Naive B cell (primary cell): ENCODE results near the gene ASGR1. TPM values are rescaled to one million over a fixed set of nuclear protein-coding genes. Genes with fewer than 3 reads are reported as not detected.
A peak's percentile ranks its signal among the peaks of the same experiment; 100 is the strongest.
"Not testable (repeated sequence)": the region's sequence is repeated elsewhere in the genome, so short reads cannot be mapped to it uniquely, and the experiment has no call there.

ENCODE experiments used
- ATAC-seq, 2 donors: fragments of 150-1000 bp; cut with Tn5 transposase; 2 replicates each; pipeline ENCODE4 v1.10.0; 2021; ENCODE audit warnings: low read depth in 2 of 2, mild to moderate bottlenecking in 2 of 2, moderate library complexity in 2 of 2
- DNase-seq: peaks from one replicate; pipeline ENCODE4 v3.0.0; 2022
- H3K27ac Mint-ChIP-seq, 6 donors: one replicate each; pipeline ENCODE4 v1.8.0; 2020 to 2022; ENCODE audit warnings: mild to moderate bottlenecking in 6 of 6, mixed read lengths in 6 of 6, moderate library complexity in 5 of 6, inconsistent platforms in 2 of 6
- H3K27me3 Mint-ChIP-seq, 3 donors: one replicate each; pipeline ENCODE4 v1.8.0; 2021 to 2022; ENCODE audit warnings: mixed read lengths in 3 of 3, mild to moderate bottlenecking in 1 of 3
- H3K36me3 Mint-ChIP-seq, 2 donors: one replicate each; pipeline ENCODE4 v1.8.0; 2020 to 2022; ENCODE audit warnings: mixed read lengths in 2 of 2, inconsistent platforms in 1 of 2, mild to moderate bottlenecking in 1 of 2
- H3K4me1 Mint-ChIP-seq, 3 donors: one replicate each; pipeline ENCODE4 v1.8.0; 2020 to 2022; ENCODE audit warnings: mixed read lengths in 3 of 3, inconsistent platforms in 1 of 3, mild to moderate bottlenecking in 1 of 3, moderate library complexity in 1 of 3
- H3K4me3 Mint-ChIP-seq, 8 donors: one replicate each; pipeline ENCODE4 v1.8.0; 2020 to 2022; ENCODE audit warnings: mild to moderate bottlenecking in 8 of 8, mixed read lengths in 8 of 8, moderate library complexity in 8 of 8, inconsistent platforms in 2 of 8
- H3K9me3 Mint-ChIP-seq, 7 donors: one replicate each; pipeline ENCODE4 v1.8.0; 2020 to 2022; ENCODE audit warnings: mixed read lengths in 7 of 7, mild to moderate bottlenecking in 5 of 7, inconsistent platforms in 2 of 7, moderate library complexity in 1 of 7
- polyA plus RNA-seq, 6 donors: library from polyadenylated mRNA; unstranded; fragments of 300-500 nt; fragmentation: Illumina TruSeq; gene quantifications; one replicate each; pipeline ENCODE4 v1.2.3, GENCODE V29; 2021; ENCODE audit warnings: low read depth in 6 of 6

ASGR1 gene
- polyA plus RNA-seq, 6 donors from 2014 or later = 0.19 TPM; not detected in 5

DNA sequence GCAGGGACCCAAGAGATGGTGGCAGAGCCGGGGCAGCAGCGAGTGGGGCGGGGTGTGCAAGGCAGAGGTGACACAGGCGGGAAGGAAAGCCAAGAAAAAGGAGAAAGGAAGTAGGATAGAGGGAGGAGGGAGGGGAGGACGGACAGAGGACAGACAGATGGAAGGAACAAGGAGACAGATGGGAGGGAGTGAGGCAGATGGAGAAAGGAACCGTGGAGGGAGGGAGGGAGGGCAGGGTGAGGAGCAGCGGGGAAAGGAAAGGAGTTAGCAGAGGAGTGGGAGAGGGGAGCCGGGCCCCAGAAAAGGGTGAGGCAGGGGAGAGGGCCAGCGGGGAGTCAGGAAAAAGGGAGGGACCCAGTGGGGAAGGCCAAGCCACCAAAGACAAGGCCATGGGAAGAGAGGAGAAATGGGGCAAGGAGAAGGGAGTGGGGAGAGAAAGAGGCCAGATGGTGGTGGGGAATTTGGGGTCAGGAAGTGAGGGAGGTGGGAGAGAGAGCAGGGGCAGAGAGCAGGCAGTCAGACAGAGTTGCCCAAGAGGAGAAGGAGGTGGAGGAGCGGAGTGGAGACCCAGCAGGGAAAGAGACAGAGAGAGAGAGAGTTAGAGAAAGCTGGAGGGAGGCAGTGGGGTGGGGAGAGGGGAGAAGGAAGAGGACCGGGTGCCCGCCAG is 13.2 kb upstream of the ASGR1 start:
- Mint-ChIP-seq H3K4me1 (no peaks in the 10 kb centered on the region), H3K27ac (peak overlapping the region in 5 of 6 donors; percentile 12 to 80 (median 33))
- ATAC-seq = no peak

DNA sequence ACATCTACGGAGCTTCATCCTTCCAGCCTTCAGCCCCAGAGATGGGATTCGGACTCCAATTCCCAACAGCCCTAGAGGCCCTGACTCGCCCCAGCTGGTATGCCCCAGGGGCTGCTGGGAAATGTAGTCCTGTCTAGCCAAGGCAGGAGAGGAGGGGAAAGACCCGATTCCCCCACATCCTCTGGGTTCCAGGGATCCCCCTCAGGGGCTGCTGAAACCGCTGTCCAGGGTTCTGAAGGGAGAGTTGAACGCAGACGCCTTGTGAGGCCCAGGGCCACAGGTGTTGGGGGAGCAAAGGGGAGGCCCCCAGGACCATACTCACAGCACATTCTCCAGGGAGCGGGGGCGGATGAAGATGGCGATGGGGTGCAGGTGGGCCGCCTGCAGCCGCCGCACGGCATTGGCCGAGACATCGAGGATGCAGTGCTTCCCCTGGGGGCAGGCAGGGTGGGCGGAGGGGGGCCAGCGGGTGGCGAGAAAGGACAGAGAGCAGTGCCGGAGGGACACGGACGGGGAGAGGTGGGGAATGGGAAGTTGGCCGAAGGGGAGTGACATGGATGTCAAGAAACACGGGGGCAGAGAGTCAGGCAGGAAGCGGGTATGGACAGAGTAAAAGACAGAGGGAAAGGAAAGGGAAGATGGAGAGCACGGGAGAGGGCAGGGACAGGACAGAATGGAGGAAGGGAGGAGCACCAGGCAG is 12.6 kb upstream of the ASGR1 start:
- ATAC-seq (no peak), DNase-seq (no peak)

More for the DNA sequence above, 13.2 kb upstream of the ASGR1 start:
- H3K36me3 Mint-ChIP-seq = no peaks in the 10 kb centered on the region
- peaks cover 0 to 3% (median 0%) of the 10 kb centered on the region in 7 donors for H3K9me3 Mint-ChIP-seq
- H3K4me3 Mint-ChIP-seq = no peak overlapping the region
- H3K27me3 Mint-ChIP-seq = no peaks in the 10 kb centered on the region
- no peak for DNase-seq

DNA sequence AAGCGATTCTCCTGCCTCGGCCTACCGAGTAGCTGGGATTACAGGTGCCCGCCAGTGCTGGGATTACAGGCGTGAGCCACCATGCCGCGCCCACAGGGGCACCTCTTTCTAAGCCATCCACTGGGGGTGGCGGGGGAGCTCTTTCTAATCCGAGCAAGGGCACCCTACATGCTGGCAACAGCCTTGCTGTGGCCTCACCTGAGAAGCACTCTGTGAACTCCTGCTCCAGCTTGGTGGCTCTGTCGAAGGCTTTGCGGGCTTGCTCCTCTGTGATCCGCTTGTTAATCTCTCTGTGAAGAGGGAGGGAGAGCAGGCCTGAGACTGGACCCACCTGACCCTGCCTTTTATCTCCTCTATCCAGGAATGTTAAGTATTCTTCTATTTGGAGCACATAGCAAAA is 11.9 kb upstream of the ASGR1 start:
- ATAC-seq (no peak), DNase-seq (no peak)
- H3K4me3 Mint-ChIP-seq = no peak overlapping the region
- peaks cover 0 to 3% (median 0%) of the 10 kb centered on the region in 7 donors for H3K9me3 Mint-ChIP-seq
- H3K36me3 Mint-ChIP-seq = no peaks in the 10 kb centered on the region
- no peaks in the 10 kb centered on the region for H3K27me3 Mint-ChIP-seq
- H3K27ac Mint-ChIP-seq = no peak overlapping the region
- peaks cover 2 to 6% (median 6%) of the 10 kb centered on the region in 3 donors for H3K4me1 Mint-ChIP-seq

More for the DNA sequence above, 12.6 kb upstream of the ASGR1 start:
- Mint-ChIP-seq H3K27me3 (no peaks in the 10 kb centered on the region), H3K4me3 (no peak overlapping the region), H3K36me3 (no peaks in the 10 kb centered on the region), H3K9me3 (peaks cover 0 to 3% (median 0%) of the 10 kb centered on the region in 7 donors), H3K4me1 (peaks cover 0 to under 1% (median under 1%) of the 10 kb centered on the region in 3 donors), H3K27ac (peak overlapping the region in 1 of 6 donors; percentile 80)

DNA sequence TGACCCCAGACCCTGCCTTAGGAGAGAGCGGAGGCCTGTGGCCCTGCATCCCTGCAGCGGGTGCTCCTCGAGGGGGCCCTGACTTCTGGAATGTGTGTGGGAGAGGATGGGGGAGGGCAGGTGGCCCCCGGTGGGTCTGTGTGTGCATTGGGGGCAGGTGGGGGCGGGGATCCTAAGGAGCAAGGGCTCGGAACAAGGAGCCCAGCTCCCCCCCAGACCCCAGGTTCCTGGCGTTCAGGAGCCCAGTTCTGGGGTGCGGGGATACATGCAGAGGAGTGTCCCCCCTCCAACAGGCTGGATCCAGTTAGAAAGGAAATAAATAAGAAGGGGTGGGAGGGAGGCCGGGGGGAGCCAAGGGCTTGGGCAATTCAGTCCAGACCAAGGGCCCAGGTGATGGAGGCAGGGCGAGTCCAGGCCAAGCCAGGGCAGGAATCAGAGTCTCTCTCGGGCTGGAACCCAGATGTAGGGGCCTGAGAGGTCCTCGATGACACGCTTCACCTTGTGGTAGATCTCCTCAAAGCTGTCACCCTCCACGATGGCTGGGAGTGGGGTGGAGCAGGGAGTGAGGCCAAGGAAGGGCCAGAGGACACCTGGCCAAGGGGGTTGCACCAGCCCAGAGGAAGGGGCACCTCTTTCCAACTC is 11.2 kb upstream of the ASGR1 start:
- Mint-ChIP-seq H3K27me3 (no peaks in the 10 kb centered on the region), H3K36me3 (no peaks in the 10 kb centered on the region), H3K9me3 (peaks cover 0 to 3% (median 0%) of the 10 kb centered on the region in 7 donors), H3K27ac (no peak overlapping the region), H3K4me3 (no peak overlapping the region), H3K4me1 (peaks cover 2 to 6% (median 6%) of the 10 kb centered on the region in 3 donors)
- DNase-seq = no peak
- no peak for ATAC-seq

DNA sequence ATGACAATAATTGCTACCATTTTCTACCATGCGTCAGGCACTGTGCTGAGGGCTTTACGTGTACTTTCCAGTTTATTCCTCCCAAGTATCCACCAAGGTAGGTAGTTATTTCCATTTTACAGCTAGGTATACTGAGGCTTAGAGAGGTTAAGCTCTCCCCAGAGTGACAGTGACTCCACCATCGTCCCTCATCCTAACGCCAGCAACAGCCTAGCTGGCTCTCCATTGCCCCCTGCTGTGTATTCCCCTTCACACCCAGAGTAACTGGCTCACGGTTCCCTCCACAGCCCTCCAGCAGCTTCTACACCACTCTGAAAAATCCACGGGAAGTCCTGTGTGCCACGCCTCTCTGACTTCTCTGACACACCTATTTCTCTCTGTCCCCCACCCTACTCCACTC is 7.1 kb upstream of the ASGR1 start:
- Mint-ChIP-seq H3K27me3 (no peaks in the 10 kb centered on the region), H3K27ac (peak overlapping the region in 1 of 6 donors; percentile 56), H3K4me1 (peaks cover 2 to 6% (median 6%) of the 10 kb centered on the region in 3 donors), H3K36me3 (no peaks in the 10 kb centered on the region), H3K9me3 (peaks cover 0 to 3% (median 0%) of the 10 kb centered on the region in 7 donors), H3K4me3 (no peak overlapping the region)
- DNase-seq = no peak
- no peak for ATAC-seq

DNA sequence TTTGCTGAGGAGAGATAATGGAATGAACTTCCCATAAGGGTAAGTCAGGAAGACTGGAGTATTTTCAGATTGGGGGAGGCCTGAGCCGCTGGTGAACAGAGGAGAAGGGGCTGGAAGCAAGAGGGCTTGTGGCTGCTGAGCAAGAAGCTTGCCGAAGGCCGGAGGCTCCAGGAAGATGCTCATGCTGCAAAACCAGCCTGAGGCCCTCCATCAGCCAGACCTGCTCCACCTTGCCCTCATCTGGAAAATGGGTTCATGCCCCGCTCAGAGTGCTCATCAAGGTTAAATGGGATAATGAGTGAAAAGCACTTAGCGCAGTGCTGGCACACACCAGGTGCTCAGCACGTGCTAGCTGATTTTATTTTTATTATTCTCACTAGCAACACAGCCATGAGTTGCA is 5.5 kb upstream of the ASGR1 start:
- DNase-seq = no peak
- no peak overlapping the region for H3K4me3 Mint-ChIP-seq
- H3K4me1 Mint-ChIP-seq = peaks cover 2 to 6% (median 6%) of the 10 kb centered on the region in 3 donors
- ATAC-seq = no peak
- peaks cover 0 to 3% (median 0%) of the 10 kb centered on the region in 7 donors for H3K9me3 Mint-ChIP-seq
- H3K27ac Mint-ChIP-seq = peak overlapping the region in 1 of 6 donors; percentile 20
- H3K27me3 Mint-ChIP-seq = no peaks in the 10 kb centered on the region
- H3K36me3 Mint-ChIP-seq = no peaks in the 10 kb centered on the region

DNA sequence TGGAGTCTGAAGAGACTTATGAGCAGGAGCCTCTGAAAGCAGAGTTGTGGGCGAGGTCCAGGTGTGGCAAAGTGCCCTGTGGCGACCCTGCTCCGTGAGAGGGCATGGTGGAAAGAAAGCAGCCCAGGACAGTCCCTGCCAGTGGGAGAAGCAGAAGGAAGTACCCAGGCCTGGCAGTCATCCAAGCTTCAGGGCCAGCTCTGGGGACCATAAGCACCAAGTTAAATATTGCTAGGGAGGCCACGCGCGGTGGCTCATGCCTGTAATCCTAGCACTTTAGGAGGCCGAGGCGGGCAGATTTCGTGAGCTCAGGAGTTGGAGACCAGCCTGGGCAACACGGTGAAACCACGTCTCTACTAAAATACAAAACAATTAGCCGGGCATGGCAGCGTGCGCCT is 4.9 kb upstream of the ASGR1 start:
- H3K27ac Mint-ChIP-seq = peak overlapping the region in 2 of 6 donors; percentile 45 to 64

DNA sequence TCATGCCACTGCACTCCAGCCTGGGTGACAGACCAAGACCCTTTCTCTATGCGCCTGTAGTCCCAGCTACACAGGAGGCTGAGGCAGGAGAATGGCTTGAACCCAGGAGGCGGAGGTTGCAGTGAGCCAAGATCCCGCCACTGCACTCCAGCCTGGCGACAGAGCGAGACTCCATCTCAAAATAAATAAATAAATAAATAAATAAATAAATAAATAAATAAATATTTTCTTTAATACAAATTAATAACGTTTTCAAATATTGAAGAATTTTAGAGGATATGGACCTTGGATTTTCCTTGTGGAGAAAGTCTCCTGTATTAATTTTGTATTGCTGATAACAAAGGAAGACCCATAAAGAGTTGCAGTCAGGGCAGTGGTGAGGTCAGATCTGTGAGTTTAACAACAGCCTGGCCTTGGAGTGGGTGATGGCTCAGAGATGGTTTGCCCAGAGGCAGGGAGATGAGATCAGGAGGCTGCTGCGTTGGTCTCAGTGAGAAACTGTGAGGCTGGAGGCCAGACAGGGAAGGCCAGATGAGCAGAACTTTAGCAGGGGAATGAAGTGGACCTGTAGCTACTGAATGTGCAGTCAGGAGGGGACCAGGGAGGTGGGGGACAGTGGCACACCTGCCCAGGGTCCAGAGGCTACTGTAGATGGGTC is 4.4 kb upstream of the ASGR1 start:
- Mint-ChIP-seq H3K27me3 (no peaks in the 10 kb centered on the region), H3K36me3 (no peaks in the 10 kb centered on the region), H3K4me1 (peaks cover 2 to 6% (median 6%) of the 10 kb centered on the region in 3 donors), H3K9me3 (peaks cover 0 to 1% (median 0%) of the 10 kb centered on the region in 7 donors), H3K27ac (no peak overlapping the region), H3K4me3 (no peak overlapping the region)
- DNase-seq (no peak), ATAC-seq (no peak)

More for the DNA sequence above, 4.9 kb upstream of the ASGR1 start:
- Mint-ChIP-seq H3K4me3 (no peak overlapping the region), H3K36me3 (no peaks in the 10 kb centered on the region), H3K4me1 (peaks cover 2 to 6% (median 6%) of the 10 kb centered on the region in 3 donors), H3K27me3 (no peaks in the 10 kb centered on the region), H3K9me3 (peaks cover 0 to 3% (median 0%) of the 10 kb centered on the region in 7 donors)
- ATAC-seq (no peak), DNase-seq (no peak)

DNA sequence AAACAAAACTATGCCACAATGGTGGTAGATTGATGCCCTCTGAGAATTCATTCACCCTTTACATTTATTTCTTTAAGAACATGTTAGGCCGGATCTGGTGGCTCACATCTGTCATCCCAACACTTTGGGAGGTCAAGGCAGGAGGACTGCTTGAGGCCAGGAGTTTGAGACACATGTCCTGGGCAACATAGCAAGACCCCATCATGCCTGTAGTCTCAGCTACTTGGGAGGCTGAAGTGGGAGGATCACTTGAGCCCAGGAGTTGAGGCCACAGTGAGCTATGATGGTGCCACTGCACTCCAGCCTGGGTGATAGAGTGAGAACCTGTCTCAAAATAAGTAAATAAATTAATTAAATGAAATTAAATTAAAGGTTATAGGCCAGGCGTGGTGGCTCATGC is 2.9 kb upstream of the ASGR1 start:
- Mint-ChIP-seq H3K27me3 (peaks cover 0 to 12% (median 0%) of the 10 kb centered on the region in 3 donors), H3K4me1 (peaks cover 6 to 14% (median 6%) of the 10 kb centered on the region in 3 donors)
- H3K4me3 Mint-ChIP-seq, H3K27ac Mint-ChIP-seq, DNase-seq, ATAC-seq, H3K9me3 Mint-ChIP-seq, H3K36me3 Mint-ChIP-seq: not testable (repeated sequence)

DNA sequence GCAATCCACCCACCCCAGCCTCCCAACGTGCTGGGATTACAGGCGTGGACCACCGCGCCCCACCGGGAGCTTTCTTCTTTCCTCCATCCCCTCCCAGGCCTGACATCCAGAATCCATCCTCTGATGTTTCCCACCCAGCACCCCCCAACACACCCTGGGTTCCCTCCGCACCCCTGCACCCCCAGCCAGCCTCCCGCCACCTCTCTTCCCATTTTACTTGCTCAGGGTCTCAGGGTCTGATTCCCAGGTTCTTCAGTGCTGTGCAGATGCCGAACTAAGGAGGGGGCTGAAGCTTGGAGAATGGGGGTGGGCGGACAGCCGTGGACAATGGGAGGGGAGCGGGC is 225 bp downstream of the ASGR1 start:
- Mint-ChIP-seq H3K4me3 (no peak overlapping the region), H3K4me1 (peaks cover 0 to 13% (median 0%) of the 10 kb centered on the region in 3 donors), H3K9me3 (no peaks in the 10 kb centered on the region), H3K36me3 (no peaks in the 10 kb centered on the region), H3K27ac (no peak overlapping the region), H3K27me3 (peaks cover 0 to 12% (median 0%) of the 10 kb centered on the region in 3 donors)
- no peak for DNase-seq
- no peak for ATAC-seq

DNA sequence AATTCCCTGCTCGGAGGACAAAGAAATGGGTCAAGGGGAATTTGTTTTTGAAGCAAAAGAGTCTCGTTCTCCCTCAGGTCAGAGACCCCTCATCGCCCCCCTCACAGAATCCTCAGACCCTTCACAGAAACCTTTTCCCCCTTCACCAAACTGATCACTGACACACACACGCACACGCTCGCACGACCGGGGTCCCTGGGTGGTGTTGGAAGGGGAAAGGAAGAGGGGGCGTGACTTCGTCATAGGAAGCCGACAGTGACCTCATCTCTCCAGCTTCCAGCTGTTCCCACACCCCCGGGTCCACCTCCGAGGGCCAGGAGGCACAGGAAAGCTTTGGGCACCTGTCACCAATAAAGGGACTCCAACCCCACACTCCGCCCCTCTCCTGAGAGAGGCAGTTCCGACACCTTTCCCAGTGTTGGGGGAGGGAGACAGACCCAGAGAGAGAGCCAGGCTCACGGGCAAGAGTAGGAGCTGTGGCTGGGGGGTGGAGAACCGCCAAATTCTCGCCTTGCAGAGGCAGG is 1.2 kb downstream of the ASGR1 start:
- Mint-ChIP-seq H3K27me3 (peaks cover 0 to 16% (median 0%) of the 10 kb centered on the region in 3 donors), H3K36me3 (no peaks in the 10 kb centered on the region), H3K4me1 (peaks cover 0 to 13% (median 0%) of the 10 kb centered on the region in 3 donors), H3K9me3 (no peaks in the 10 kb centered on the region), H3K4me3 (peak overlapping the region in 7 of 8 donors; percentile 54 to 92 (median 75)), H3K27ac (peak overlapping the region in 1 of 6 donors; percentile 77)
- no peak for DNase-seq
- ATAC-seq = no peak

DNA sequence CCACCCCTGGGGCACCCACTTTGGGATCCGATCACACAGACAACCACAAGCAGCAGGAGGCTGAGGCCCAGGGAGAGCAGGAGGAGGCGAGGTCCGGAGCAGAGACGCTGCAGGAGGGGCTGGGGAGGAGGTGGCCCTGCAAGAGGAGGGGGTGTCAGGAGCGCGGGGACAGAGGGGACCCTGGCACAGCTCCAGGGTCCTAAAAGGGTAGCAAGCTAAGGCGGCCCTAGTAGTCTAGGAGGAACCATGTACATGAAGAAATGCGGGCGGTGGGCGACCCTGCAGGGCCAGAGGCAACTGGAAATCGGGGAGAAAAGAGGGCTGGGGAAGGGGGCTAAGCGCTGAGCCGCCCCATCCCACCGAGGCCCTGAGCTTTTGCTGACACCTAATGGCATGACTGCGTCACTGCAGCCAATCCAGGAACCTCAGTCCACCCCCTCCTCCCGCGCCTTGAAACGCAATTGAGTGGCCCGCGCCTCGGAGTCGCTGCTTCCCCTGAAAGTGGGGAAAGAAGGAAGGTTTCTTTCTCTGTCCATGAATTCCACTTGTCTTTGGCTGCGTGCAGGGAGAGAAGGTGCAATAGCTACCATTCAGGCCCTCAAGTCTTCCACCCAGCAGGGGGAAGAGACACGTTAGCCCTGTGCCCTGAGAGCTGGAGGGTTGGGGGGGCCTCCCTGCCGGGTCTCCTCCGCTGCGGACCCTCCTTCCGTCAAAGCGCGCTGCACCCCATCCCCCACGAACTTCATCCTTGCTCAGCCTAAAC is 1.8 kb downstream of the ASGR1 start:
- H3K27ac Mint-ChIP-seq = peak overlapping the region in 1 of 6 donors; percentile 77
- peak; percentile 77 to 86 for ATAC-seq
- H3K9me3 Mint-ChIP-seq = no peaks in the 10 kb centered on the region
- peaks cover 0 to 20% (median 0%) of the 10 kb centered on the region in 3 donors for H3K27me3 Mint-ChIP-seq
- H3K4me3 Mint-ChIP-seq = peak overlapping the region in 7 of 8 donors; percentile 54 to 92 (median 75)
- peak; percentile 66 for DNase-seq
- H3K4me1 Mint-ChIP-seq = peaks cover 0 to 13% (median 0%) of the 10 kb centered on the region in 3 donors
- no peaks in the 10 kb centered on the region for H3K36me3 Mint-ChIP-seq
